Measurements from ENCODE around the gene DDX28.
A peak's percentile ranks its signal among the peaks of the same experiment; 100 is the strongest.

DNA sequence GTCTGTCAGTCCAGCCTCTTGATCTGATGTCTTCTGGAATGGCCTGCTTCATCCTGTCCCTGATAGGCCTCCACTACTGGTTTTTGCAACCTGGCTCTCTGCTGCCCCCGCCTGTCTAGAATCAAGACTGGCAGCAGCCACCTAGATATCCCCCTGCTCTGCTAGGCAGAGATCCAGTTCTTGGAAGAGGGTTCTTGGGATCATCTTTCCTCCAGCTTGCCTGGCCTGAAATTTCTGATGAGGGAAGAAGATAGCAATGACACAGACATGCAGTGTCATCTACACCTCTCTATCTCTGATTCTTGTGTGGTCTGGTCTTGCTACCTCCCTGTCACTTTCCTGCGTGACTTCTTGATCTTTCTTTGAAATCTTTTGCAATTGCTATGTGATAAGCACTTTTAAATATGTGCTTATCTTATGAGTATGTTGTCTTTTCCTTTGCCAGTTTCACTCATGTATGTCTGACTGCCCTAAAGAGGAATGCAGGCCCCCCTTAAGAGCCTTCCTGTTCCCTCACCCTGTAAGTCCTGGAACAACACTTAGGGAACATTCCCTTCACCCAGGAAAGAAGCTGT, 41.8 kb upstream of the DDX28 start:
- TF ChIP-seq, protein P1, sequence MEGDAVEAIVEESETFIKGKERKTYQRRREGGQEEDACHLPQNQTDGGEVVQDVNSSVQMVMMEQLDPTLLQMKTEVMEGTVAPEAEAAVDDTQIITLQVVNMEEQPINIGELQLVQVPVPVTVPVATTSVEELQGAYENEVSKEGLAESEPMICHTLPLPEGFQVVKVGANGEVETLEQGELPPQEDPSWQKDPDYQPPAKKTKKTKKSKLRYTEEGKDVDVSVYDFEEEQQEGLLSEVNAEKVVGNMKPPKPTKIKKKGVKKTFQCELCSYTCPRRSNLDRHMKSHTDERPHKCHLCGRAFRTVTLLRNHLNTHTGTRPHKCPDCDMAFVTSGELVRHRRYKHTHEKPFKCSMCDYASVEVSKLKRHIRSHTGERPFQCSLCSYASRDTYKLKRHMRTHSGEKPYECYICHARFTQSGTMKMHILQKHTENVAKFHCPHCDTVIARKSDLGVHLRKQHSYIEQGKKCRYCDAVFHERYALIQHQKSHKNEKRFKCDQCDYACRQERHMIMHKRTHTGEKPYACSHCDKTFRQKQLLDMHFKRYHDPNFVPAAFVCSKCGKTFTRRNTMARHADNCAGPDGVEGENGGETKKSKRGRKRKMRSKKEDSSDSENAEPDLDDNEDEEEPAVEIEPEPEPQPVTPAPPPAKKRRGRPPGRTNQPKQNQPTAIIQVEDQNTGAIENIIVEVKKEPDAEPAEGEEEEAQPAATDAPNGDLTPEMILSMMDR (IDR thresholded peaks at IDR 0.05), result peak; percentile 67 to 87 (median 79)
- TF ChIP-seq POLR2A (IDR thresholded peaks at IDR 0.05), result no peak
